Measurements from ENCODE around the gene ZCCHC7.

GRCh38 chr9:37292896-37293295 is 172.5 kb downstream of the ZCCHC7 start:
- no peak for TF ChIP-seq CTCF (conservative IDR thresholded peaks at IDR 0.05; ENCODE audit: low read length)
- TF ChIP-seq EZH2phosphoT487 (IDR thresholded peaks at IDR 0.05; ENCODE audit: borderline replicate concordance), result no peak

Measured in Loucy (cell line).